ENCODE results near the gene LHX1.

DNA sequence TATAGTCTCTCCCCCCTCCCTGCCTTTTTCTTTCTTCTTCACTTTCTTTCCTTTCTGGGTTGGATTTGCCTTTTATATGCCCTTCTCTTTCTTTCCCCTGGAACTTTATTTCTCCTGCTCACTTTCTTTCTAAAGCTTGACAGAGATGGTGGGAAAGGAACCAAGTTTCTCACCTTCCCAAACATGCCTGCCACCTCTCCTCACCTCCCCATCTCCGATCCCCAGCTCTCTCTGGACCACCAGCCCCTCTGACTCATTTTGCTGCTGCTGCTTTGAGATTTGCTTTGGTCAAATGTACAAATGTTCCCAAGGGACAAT lies 6.7 kb upstream of the LHX1 start:
- TF ChIP-seq, protein P1, sequence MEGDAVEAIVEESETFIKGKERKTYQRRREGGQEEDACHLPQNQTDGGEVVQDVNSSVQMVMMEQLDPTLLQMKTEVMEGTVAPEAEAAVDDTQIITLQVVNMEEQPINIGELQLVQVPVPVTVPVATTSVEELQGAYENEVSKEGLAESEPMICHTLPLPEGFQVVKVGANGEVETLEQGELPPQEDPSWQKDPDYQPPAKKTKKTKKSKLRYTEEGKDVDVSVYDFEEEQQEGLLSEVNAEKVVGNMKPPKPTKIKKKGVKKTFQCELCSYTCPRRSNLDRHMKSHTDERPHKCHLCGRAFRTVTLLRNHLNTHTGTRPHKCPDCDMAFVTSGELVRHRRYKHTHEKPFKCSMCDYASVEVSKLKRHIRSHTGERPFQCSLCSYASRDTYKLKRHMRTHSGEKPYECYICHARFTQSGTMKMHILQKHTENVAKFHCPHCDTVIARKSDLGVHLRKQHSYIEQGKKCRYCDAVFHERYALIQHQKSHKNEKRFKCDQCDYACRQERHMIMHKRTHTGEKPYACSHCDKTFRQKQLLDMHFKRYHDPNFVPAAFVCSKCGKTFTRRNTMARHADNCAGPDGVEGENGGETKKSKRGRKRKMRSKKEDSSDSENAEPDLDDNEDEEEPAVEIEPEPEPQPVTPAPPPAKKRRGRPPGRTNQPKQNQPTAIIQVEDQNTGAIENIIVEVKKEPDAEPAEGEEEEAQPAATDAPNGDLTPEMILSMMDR (conservative IDR thresholded peaks at IDR 0.05; ENCODE audit: low read length): no peak
- no peak for TF ChIP-seq EZH2phosphoT487 (IDR thresholded peaks at IDR 0.05; ENCODE audit: borderline replicate concordance, low read depth, low read length)

Measured in OCI-LY7 (cell line).